HG03280 (cell line): ENCODE measurements around the gene PDK2.
A peak's percentile ranks its signal among the peaks of the same experiment; 100 is the strongest.

ENCODE experiments used
- ATAC-seq: cut with Tn5 transposase; IDR thresholded peaks from one replicate; pipeline ENCODE4 v1.9.1; 2021; ENCODE audit warnings: mild to moderate bottlenecking, moderate library complexity; ENCODE audit not compliant: unreplicated experiment

Gene PDK2

GRCh38 chr17:50078430-50078829 is 16.7 kb upstream of the PDK2 start:
- ATAC-seq: no peak

GRCh38 chr17:50079334-50080095 is 15.6 kb upstream of the PDK2 start:
- ATAC-seq: no peak

- no peak for ATAC-seq
Measured at GRCh38 chr17:50080096-50080480, 15.1 kb upstream of the PDK2 start.

- ATAC-seq: peak; percentile 70
Measured at GRCh38 chr17:50080827-50081226, 14.3 kb upstream of the PDK2 start.

GRCh38 chr17:50081757-50082156 is 13.4 kb upstream of the PDK2 start:
- ATAC-seq: no peak

GRCh38 chr17:50087246-50087911 is 7.8 kb upstream of the PDK2 start:
- ATAC-seq: peak; percentile 88

GRCh38 chr17:50087912-50088405 is 7.2 kb upstream of the PDK2 start:
- ATAC-seq: no peak

GRCh38 chr17:50088952-50089825 is 6.0 kb upstream of the PDK2 start:
- ATAC-seq: no peak

GRCh38 chr17:50090071-50090470 is 5.1 kb upstream of the PDK2 start:
- ATAC-seq: no peak

- ATAC-seq: no peak
Measured at GRCh38 chr17:50090971-50091917, 3.9 kb upstream of the PDK2 start.

GRCh38 chr17:50091918-50092285 is 3.2 kb upstream of the PDK2 start:
- no peak for ATAC-seq

GRCh38 chr17:50093246-50093645 is 1.9 kb upstream of the PDK2 start:
- ATAC-seq: no peak

GRCh38 chr17:50093807-50094206 is 1.3 kb upstream of the PDK2 start:
- no peak for ATAC-seq

GRCh38 chr17:50094243-50094752 is 853 bp upstream of the PDK2 start:
- peak; percentile 42 for ATAC-seq

GRCh38 chr17:50095626-50096037 is 481 bp downstream of the PDK2 start:
- ATAC-seq: peak; percentile 1

- no peak for ATAC-seq
Measured at GRCh38 chr17:50096092-50096491, 941 bp downstream of the PDK2 start.

- ATAC-seq: no peak
Measured at GRCh38 chr17:50096758-50097157, 1.6 kb downstream of the PDK2 start.

- ATAC-seq: no peak
Measured at GRCh38 chr17:50097455-50097854, 2.3 kb downstream of the PDK2 start.

- ATAC-seq: no peak
Measured at GRCh38 chr17:50097926-50098325, 2.8 kb downstream of the PDK2 start.

GRCh38 chr17:50098583-50098982 is 3.4 kb downstream of the PDK2 start:
- no peak for ATAC-seq
